ENCODE results near the gene TCF19.
"Not testable (repeated sequence)": the region's sequence is repeated elsewhere in the genome, so short reads cannot be mapped to it uniquely, and the experiment has no call there.

TCF19 gene

DNA sequence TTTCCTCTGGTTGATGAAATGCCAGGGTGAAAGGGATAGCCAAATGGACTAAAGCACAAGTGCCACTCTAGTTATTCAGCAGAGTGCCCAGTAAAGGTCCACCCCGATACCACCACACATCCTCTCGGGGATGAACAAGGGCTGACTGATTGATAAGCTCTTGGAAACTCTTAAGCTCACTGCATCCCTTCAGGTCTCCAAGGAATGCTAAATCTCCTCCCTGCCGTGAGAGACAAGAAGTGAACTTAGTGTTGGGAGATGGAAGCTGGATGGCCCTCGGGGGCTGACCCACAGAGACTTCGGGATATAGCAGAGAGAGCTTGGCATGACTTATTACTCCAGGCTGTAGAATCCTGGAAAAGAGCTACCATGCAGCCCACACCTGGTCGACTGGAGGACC, 25.5 kb downstream of the TCF19 start:
- peak in 1 of 3 donors; percentile 4 for DNase-seq

DNA sequence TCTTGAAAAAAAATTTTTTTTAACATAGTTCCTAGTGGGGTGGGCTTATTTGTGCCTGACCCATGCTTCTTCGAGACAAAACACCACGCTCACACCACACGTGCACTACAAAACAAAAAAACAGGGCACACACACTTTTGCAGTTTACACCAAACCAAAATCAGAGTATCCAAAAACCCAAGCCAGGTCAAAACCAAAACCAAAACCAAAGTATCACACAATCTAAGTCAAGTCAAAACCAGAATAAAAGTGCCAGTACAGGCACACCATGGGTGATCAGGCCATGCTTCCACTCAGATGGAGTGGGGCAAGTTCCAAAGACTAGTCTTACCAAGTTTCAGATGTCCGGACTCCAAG, 27.3 kb downstream of the TCF19 start:
- DNase-seq: not testable (repeated sequence)

DNA sequence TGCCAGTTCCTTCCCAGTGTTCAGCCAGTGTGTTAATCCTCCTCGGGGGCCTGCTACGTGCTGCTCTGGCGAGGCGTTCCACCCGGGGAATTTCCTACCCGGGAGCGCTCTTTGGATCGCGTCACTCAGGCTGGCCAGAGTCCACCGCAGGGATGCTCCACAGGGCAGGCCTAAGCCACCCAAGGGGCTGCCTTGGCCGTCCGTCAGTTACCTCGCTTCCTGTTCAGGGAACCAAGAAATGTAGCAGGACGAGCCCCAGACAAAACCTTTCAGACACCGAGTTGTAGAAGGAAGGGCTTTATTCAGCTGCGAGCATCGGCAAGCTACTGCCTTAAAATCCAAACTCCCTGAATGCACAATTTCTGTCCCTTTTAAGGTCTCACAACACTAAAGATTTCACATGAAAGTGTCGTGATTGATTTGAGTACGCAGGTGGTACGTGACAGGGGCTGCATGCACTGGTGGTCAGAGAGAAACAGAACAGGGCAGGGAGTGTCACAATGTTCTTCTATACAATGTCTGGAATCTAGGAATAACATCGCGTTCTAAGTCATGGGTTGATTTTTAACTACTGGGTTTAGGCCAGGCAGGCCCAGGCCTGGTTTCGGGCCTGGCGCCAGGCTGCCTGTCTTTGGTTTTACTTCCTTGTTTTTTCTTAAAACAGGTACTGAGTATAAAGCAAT, 27.8 kb downstream of the TCF19 start:
- no peak for DNase-seq

DNA sequence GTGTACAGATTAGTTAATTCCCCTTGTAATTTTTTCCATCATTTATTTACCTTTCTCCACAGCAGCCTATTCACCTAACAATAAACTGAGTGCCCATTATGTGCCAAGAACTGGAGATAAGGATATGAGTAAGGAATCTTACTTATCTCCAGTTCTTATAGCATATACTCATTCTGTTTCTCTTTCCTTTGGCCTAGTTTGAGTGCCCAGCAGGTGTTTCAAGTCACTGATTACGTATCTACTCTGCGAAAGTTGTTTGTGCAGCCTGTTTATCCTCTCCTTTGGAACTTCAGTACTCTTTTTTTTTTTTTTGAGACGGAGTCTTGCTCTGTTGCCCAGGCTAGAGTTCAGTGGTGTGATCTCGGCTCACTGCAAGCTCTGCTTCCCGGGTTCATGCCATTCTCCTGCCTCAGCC, 29.4 kb downstream of the TCF19 start:
- no peak for DNase-seq

DNA sequence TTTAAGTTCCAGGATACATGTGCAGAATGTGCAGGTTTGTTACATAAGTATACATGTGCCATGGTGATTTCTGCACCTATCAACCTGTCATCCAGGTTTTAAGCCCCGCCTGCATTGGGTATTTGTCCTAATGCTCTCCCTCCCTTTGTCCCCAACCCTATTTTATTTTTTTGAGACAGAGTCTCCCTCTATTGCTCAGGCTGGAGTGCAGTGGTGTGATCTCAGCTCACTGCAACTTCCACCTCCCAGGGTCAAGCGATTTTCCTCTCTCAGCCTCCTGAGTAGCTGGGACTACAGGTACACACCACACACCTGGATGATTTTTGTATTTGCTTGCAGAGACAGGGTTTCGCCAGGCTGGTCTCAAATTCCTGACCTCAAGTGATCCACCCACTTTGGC, 30.8 kb downstream of the TCF19 start:
- not testable (repeated sequence) for DNase-seq

DNA sequence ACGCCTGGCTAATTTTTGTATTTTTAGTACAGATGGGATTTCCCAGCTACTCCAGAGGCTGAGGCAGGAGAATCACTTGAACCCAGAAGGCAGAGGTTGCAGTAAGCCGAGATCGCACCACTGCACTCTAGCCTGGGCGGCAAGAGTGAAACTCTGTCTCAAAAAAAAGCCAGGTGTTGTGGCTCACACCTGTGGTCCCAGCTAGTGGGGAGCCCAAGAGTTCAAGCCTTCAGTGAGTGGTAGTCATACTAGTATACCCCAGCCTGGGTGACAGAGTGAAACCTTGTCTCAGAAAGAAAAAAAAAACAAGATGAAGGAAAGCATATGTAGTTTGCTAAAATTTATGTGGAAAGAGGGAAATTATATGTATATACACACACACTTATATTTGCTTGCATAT, 32.1 kb downstream of the TCF19 start:
- DNase-seq: no peak

DNA sequence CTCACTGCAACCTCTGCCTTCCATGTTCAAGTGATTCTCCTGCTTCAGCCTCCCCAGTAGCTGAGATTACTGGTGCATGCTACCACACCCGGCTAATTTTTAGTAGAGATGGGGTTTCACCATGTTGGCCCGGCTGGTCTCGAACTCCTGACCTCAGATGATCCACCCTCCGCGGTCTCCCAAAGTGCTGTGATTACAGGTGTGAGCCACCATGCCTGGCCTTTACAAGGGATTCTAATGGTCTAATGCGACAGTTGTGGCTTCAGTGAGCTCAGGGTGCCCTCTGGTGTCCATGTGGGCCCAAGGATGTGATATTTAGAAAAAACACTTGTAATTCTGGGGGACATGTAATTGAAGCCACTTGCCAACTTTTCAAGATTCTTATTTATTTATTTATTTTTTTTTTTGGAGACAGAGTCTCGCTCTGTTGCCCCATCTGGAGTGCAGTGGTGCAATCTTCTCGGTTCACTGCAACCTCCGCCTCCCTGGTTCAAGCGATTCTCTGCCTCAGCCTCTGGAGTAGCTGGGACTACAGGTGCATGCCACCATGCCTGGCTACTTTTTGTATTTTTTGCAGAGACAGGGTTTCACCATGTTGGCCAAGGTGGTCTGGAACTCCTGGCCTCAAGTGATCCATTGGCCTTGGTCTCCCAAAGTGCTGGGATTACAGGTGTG, 34.2 kb downstream of the TCF19 start:
- DNase-seq: peak; percentile 75 to 81 (median 76)

DNA sequence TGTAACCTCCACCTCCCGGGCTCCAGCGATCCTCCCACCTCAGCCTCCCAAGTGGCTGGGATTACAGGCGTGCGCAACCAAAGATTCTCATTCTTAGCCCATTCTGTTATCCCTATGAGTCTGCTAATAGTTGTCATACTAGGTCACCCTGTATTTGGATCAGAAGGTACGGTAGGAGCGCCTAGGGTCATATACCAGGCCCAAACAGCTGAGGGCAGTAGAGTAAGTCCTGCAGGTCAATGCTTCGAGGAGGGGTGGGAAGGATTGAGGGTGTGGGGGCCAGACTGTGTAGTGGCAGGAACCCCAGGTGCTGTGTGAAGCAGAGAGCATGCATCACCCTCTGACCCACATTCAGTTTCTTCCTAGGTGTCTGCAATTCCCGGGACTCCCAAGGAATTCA, 34.8 kb downstream of the TCF19 start:
- no peak for DNase-seq

DNA sequence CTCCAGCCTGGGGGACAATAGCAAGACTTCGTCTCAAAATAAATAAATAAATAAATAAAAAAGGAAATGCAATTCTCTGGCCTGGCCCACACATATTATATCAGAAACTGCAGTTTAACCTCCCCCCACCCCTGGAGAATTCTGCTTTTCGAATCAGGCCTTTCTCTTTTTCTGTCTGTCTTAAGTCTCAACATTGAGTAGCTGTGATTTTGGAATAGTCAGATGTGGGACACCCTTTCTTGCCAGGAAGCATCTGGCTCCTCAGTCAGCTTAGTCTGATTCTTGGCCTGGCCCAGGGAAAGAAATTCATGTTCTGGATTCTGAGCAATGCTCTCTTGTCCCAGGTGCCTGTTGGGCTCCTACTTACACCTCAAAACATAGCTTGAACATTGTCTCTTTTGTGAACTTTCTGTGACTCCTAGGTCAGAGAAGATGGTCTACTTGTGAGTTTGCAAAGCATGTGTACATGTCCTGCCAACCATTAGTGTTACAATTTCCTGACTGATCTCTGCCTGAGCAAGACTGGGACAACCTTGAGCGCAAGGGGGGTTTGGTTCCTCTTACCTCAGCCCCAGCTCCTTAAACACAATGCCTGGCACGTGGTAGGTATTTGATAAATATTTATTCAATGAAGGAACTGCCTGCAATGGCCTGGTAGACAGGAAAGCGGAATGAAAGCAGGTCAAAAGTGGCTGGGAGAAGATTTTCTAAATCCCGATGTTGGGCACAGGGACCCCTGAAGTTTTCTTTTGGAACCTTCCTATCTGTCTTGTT, 35.9 kb downstream of the TCF19 start:
- peak in 1 of 3 donors; percentile 14 for DNase-seq

DNA sequence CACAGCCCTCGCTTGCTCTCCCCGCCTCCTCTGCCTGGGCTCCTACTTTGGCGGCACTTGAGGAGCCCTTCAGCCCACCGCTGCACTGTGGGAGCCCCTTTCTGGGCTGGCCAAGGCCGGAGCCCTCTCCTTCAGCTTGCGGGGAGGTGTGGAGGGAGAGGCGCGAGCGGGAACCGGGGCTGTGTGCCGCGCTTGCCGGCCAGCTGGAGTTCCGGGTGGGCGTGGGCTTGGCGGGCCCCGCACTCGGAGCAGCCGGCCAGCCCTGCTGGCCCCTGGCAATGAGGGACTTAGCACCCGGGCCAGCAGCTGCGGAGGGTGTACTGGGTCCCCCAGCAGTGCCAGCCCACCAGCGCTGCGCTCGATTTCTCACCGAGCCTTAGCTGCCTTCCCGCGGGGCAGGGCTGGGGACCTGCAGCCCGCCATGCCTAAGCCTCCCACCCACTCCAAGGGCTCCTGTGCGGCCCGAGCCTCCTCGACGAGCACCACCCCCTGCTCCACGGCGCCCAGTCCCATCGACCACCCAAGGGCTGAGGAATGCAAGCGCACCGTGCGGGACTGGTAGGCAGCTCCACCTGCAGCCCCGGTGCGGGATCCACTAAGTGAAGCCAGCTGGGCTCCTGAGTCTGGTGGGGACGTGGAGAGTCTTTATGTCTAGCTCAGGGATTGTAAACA, 37.1 kb downstream of the TCF19 start:
- DNase-seq: not testable (repeated sequence)

DNA sequence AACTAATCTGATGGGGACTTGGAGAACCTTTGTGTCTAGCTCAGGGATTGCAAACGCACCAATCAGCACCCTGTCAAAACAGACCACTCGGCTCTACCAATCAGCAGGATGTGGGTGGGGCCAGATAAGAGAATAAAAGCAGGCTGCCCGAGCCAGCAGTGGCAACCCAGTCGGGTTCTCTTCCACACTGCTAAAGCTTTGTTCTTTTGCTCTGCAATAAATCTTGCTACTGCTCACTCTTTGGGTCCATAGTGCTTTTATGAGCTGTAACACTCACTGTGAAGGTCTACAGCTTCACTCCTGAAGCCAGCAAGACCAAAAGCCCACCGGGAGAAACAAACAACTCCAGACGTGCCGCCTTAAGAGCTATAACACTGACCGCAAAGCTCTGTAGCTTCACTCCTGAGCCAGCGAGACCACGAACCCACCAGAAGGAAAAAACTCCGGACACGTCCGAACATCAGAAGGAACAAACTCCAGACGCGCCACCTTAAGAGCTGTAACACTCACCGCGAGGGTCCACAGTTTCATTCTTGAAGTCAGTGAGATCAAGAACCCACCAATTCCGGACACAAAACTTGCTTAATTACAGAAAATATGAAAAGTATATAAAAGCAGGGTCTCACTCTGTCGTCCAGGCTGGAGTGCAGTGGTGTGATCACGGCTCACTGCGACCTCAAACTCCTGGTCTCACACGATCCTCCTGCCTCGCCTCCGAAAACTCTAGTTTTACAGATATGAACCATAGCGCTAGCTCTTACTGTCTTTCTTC, 38.0 kb downstream of the TCF19 start:
- not testable (repeated sequence) for DNase-seq

DNA sequence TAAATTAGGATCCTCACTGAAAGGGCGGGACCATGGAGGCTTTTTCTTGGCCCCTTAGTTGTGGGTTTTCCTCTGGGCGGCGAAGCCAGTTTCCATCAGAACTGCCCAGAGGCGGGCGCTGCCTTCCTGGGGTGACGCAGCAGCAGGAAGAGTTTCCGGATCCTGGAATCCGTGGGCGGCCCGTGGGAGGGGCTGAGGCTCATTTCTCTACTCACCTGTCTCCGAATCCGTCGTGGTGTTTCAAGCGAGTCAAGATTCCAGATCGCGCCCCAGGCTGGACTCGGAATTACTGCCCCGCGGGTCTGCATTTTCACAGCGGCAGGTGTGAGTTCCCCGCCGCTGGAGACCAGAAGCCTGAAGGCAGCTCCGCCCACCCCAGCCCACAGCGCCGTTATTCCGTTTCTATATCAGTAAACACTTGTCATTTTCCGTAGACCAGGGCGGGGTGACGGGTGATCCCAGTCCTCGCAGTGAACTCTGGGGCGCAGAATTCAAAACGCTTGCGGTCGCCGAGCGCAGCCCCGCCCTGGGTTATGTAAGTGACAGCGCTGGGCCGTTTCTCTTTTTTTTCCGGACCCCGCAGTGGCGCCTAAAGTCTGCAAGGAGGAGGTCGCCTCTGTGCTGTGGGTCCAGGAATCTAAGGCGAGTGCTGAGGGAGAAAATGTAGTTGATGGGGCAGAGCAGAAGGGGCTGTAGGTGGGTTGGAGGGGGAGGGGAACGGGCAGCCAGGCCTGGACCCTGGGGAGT, 39.3 kb downstream of the TCF19 start:
- peak; percentile 95 for DNase-seq

DNA sequence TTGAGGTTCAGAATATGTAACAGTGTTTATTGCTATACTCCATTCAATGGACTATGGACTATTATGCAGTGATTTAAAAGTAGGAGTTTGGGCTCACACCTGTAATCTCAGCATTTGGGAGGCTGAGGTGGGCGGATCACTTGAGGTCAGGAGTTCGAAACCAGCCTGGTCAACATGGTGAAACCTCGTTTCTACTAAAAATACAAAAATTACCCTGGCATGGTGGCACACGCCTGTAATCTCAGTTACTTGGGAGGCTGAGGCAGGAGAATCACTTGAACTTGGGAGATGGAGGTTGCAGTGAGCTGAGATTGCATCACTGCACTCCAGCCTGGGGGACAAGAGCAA, 40.7 kb downstream of the TCF19 start:
- DNase-seq: not testable (repeated sequence)

DNA sequence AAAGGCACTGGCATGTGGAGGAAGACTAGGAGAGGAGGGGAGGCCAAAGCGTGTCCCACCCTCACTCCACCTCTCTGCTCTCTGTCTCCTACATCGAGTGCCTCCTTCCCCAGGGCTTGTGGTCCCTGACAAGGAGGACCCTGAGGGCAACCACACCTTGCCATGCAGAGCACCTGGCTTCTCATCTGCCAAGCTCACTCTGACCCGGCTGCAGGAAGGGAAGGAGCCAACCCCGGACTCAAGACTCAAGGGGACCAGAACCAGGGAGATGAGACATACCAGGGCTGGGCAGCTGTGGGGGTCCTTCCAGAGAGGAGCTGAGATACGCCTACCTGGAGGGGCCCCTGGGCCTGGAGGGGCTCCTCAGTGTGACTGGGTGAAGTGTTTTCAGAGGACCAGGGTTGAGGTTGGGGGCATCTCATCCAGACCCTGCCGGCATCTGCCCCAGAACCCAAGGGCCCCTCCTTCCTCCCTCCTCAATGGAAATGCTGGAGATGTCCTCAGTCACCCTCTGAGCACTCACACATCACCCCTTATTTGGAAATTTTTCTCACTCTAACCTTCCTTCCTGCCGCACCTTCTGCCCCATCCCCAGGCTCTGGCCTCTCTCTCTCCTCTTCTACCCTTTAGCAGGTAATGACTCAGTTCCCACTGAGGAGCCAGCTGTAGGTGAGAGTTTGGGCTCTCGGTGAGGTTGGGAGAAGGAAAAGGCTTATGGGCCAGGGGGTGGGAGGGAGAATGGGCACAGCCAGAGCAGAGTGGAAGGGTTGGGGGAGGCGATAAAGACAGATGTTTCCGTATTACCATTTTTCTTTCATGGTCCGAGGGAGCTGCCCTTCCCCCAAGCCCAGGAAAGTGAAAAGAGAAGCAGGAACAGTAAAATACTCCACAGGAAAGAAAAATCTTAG, 44.1 kb downstream of the TCF19 start:
- DNase-seq: no peak

DNA sequence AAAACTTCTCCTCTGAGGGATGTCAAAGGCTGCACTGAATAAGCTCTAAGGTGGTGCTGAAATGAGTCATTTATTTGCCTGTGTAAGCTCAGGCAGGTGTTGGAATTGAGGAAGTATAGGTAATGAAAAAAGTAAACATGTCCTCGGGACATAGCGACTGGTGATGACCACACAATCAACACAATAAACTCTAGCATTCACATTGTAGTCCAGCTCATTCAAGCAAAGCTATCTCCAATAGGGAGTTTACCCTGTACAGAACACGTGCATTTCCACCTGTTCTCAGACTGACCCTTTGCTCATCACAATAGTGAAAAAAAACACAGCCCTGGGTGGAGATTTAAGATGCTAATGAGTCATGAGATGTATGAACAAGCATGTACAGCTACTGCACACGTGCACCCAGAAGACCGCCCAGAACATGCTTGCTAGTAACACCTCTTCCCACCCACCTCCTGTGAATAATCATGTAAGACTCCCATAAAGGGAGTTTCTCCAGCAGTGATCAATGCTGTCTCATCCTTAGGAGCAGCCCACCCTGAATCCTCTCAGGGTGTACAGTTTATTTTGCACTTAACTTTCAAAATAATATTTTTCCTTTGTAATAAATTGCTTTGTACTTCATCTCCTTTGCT, 45.1 kb downstream of the TCF19 start:
- peak; percentile 77 to 94 (median 93) for DNase-seq

DNA sequence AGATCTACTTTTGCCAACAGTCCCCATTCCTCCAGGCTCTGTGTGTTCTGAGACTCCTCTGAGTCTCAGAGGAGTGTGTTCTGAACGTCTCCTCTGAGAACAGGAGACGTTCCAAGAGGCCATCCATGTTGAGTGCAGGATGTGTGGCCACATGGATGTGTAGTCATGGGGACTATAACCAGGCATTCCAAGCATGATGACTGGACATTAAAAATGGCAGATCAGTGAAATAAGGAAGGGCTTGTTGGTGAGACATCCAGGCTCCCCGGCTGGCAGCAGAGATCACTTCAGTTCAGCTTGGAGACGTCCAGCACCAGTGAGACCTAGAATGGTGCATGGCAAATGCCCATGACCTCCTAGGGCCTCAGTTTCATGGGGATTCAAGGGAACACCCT, 46.4 kb downstream of the TCF19 start:
- peak; percentile 22 to 60 (median 52) for DNase-seq

DNA sequence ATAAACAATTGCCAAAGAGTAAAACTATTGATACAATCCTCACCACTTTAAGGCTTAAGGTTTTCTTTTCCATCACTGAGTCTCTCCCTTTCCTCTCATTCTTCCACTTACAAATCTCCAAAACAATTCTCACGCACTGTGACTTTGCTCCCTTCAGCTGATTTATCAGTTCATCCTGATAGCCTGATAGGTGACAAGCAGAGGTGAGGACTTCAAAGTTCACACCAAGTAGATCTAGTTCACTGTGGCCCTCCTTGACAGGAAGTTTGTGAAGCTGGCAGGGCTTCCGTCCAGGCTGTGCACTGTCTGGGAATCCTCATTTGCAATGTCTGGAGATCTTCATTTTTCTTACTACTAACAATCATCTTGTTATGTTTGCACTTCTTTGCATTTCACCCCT, 47.2 kb downstream of the TCF19 start:
- DNase-seq: no peak

DNA sequence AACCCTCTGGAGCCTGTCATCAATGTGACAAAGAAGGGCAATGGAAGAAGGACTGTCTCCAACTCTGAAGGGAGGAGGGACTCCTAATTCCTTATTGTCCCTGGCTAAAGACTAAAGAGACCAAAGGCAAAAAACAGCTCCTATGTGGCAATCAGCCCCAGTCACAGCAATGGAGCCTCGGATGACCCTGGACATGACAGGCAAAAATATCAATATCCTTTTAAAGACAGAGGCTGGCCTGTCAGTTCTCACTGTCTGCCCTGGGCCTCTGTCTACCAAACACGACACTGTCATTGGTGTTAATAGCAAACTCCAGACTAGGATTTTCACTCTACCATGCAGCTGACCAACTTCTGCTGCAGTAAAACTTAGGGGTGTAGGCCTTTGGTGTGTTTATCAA, 50.1 kb downstream of the TCF19 start:
- DNase-seq: no peak

DNA sequence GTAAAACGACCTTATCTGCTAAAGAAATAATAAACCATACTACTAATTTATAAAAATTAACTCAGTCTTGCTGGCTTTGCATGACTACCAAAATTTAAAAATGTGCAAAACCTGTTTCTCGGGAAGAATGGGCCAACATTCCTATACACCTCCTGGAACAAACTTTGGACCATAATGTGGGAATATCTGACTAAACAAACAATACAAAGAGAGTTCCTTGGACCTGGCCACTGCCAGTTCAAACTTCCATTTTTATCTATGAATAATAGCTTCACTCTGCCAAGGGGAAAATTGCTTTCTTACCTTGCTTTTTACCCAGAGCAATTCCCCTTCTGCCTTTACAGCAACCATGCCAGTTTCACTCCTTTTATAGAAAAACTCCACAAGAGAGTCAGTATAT, 50.7 kb downstream of the TCF19 start:
- DNase-seq: no peak

DNA sequence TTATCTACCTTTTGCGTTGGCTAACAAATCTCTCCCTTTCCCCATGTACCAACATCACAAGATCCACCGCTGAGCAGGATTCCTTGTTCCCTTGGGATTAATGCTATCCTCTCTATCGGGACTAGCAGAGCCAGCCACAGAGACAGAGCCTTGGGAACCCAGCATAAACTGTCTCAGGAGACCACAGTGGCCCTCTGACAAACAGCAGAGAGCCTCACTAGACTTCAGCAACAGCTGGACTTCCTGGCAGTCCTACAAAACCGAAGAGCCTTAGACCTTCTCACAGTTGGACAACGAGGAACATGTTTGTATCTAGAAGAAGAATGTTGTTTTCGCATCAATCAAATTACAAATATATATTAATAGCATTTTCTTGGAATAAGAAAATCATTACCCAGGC, 51.7 kb downstream of the TCF19 start:
- no peak for DNase-seq
